Vagina (tissue), 2 donors: ENCODE results near the gene CDKN2B-AS1. TPM values are rescaled to one million over a fixed set of nuclear protein-coding genes. Genes with fewer than 3 reads are reported as not detected.
A peak's percentile ranks its signal among the peaks of the same experiment; 100 is the strongest.

Experiments used
- DNase-seq, 2 donors: peaks; one replicate each; pipeline ENCODE4 v3.0.0-alpha.2; 2017; ENCODE audit errors: extremely low spot score in 2 of 2
- H3K27ac ChIP-seq: fragments of 200-600 bp; sonication (generic); one replicate; pipeline ENCODE4 v1.5.1; 2019
- H3K27me3 ChIP-seq: fragments of 200-600 bp; sonication (generic); one replicate; pipeline ENCODE4 v1.5.1; 2019
- H3K36me3 ChIP-seq, 2 donors: fragments of 200-600 bp; sonication (generic); one replicate each; pipeline ENCODE4 v1.5.1; 2017 to 2019
- H3K4me1 ChIP-seq: fragments of 200-600 bp; sonication (generic); one replicate; pipeline ENCODE4 v1.5.1; 2019
- H3K4me3 ChIP-seq, 2 donors: fragments of 200-600 bp; sonication (generic); 1 replicate in 1 of 2; 2 replicates in 1 of 2; pipeline ENCODE4 v1.5.1; 2016 to 2019
- H3K9me3 ChIP-seq: fragments of 200-600 bp; sonication (generic); one replicate; pipeline ENCODE4 v1.5.1; 2019
- CTCF ChIP-seq, 3 experiments: fragments of 450-650 bp in 2 of 3; fragments of 200-600 bp in 1 of 3; sonication (generic) in 1 of 3; IDR thresholded peaks; one replicate each; pipeline ENCODE4 v1.5.1; 2017 to 2019; ENCODE audit warnings: antibody characterized with exemption in 3 of 3, mild to moderate bottlenecking in 2 of 3, moderate library complexity in 2 of 3
- POLR2A ChIP-seq, 2 donors: fragments of 450-650 bp; IDR thresholded peaks; one replicate each; pipeline ENCODE4 v1.6.1; 2017; ENCODE audit warnings: antibody characterized with exemption in 2 of 2, mild to moderate bottlenecking in 2 of 2, moderate library complexity in 2 of 2
- POLR2AphosphoS5 ChIP-seq, 2 donors: sonication (generic); formaldehyde crosslinking; IDR thresholded peaks; one replicate each; pipeline ENCODE4 v1.9.0; 2017; ENCODE audit warnings: antibody characterized with exemption in 2 of 2, mild to moderate bottlenecking in 2 of 2, low read depth in 1 of 2; ENCODE audit not compliant: insufficient read depth in 1 of 2
- intact Hi-C: fragments of 100-400 bp; cut with DNase I; formaldehyde crosslinking; loops from one replicate; pipeline ENCODE4 v1.15.1; 2023
- total RNA-seq: library from RNA; depleted of rRNA; stranded (reverse); fragments of >200 nt; gene quantifications from one replicate; pipeline ENCODE4 v1.2.3, GENCODE V29; 2016

CDKN2B-AS1 gene
- total RNA-seq, 1 donor from 2014 or later = 5.9 TPM

GRCh38 chr9:22157828-22158227, 163.2 kb downstream of the CDKN2B-AS1 start:
- DNase-seq = no peak
- H3K36me3 ChIP-seq = no peaks in the 10 kb centered on the region
- H3K4me3 ChIP-seq = no peak overlapping the region
- TF ChIP-seq POLR2A (IDR thresholded peaks at IDR 0.05) = no peak
- no peak for TF ChIP-seq CTCF (IDR thresholded peaks at IDR 0.05)
- no peak for TF ChIP-seq POLR2AphosphoS5 (IDR thresholded peaks at IDR 0.05; ENCODE audit: insufficient read depth in 1 of 2, low read depth in 1 of 2)
- H3K4me1 ChIP-seq = peaks cover 16% of the 10 kb centered on the region
- H3K9me3 ChIP-seq = no peaks in the 10 kb centered on the region
- intact Hi-C loops = no loop called here
- H3K27me3 ChIP-seq = no peaks in the 10 kb centered on the region
- H3K27ac ChIP-seq = no peak overlapping the region

- Histone ChIP-seq H3K36me3 (no peaks in the 10 kb centered on the region), H3K9me3 (no peaks in the 10 kb centered on the region), H3K4me1 (peaks cover 16% of the 10 kb centered on the region), H3K27ac (no peak overlapping the region), H3K27me3 (no peaks in the 10 kb centered on the region), H3K4me3 (no peak overlapping the region)
- intact Hi-C loops = no loop called here
- TF ChIP-seq POLR2A (IDR thresholded peaks at IDR 0.05) = no peak
- no peak for DNase-seq
Measured at GRCh38 chr9:22158271-22158670, 163.7 kb downstream of the CDKN2B-AS1 start.

GRCh38 chr9:22158927-22159346, 164.3 kb downstream of the CDKN2B-AS1 start:
- TF ChIP-seq POLR2AphosphoS5 (IDR thresholded peaks at IDR 0.05; ENCODE audit: insufficient read depth in 1 of 2, low read depth in 1 of 2) = peak in 1 of 2 donors; percentile 18
- TF ChIP-seq CTCF (IDR thresholded peaks at IDR 0.05) = no peak
- TF ChIP-seq POLR2A (IDR thresholded peaks at IDR 0.05) = no peak
- intact Hi-C loops = no loop called here
- H3K27me3 ChIP-seq = no peaks in the 10 kb centered on the region
- H3K4me1 ChIP-seq = peaks cover 16% of the 10 kb centered on the region
- H3K36me3 ChIP-seq = no peaks in the 10 kb centered on the region
- DNase-seq = no peak
- no peak overlapping the region for H3K4me3 ChIP-seq
- no peak overlapping the region for H3K27ac ChIP-seq
- no peaks in the 10 kb centered on the region for H3K9me3 ChIP-seq

- Histone ChIP-seq H3K36me3 (no peaks in the 10 kb centered on the region), H3K27ac (no peak overlapping the region), H3K27me3 (no peaks in the 10 kb centered on the region), H3K4me1 (peaks cover 16% of the 10 kb centered on the region), H3K4me3 (no peak overlapping the region), H3K9me3 (no peaks in the 10 kb centered on the region)
- intact Hi-C loops = no loop called here
- no peak for TF ChIP-seq POLR2A (IDR thresholded peaks at IDR 0.05)
- TF ChIP-seq POLR2AphosphoS5 (IDR thresholded peaks at IDR 0.05; ENCODE audit: insufficient read depth in 1 of 2, low read depth in 1 of 2) = no peak
- TF ChIP-seq CTCF (IDR thresholded peaks at IDR 0.05) = no peak
- DNase-seq = no peak
Measured at GRCh38 chr9:22159586-22159985, 165.0 kb downstream of the CDKN2B-AS1 start.

- DNase-seq = no peak
- intact Hi-C loops = no loop called here
- TF ChIP-seq POLR2A (IDR thresholded peaks at IDR 0.05) (no peak), POLR2AphosphoS5 (IDR thresholded peaks at IDR 0.05; ENCODE audit: insufficient read depth in 1 of 2, low read depth in 1 of 2) (no peak), CTCF (IDR thresholded peaks at IDR 0.05) (no peak)
- H3K36me3 ChIP-seq = no peaks in the 10 kb centered on the region
- no peaks in the 10 kb centered on the region for H3K9me3 ChIP-seq
- no peak overlapping the region for H3K27ac ChIP-seq
- H3K27me3 ChIP-seq = no peaks in the 10 kb centered on the region
- H3K4me3 ChIP-seq = no peak overlapping the region
- peaks cover 16% of the 10 kb centered on the region for H3K4me1 ChIP-seq
Measured at GRCh38 chr9:22160221-22160620, 165.6 kb downstream of the CDKN2B-AS1 start.

- no peaks in the 10 kb centered on the region for H3K36me3 ChIP-seq
- H3K4me3 ChIP-seq = no peak overlapping the region
- DNase-seq = no peak
- TF ChIP-seq CTCF (IDR thresholded peaks at IDR 0.05) (no peak), POLR2AphosphoS5 (IDR thresholded peaks at IDR 0.05; ENCODE audit: insufficient read depth in 1 of 2, low read depth in 1 of 2) (no peak), POLR2A (IDR thresholded peaks at IDR 0.05) (no peak)
- H3K9me3 ChIP-seq = no peaks in the 10 kb centered on the region
- H3K27me3 ChIP-seq = no peaks in the 10 kb centered on the region
- intact Hi-C loops = no loop called here
- H3K4me1 ChIP-seq = no peaks in the 10 kb centered on the region
- no peak overlapping the region for H3K27ac ChIP-seq
Measured at GRCh38 chr9:22165144-22165543, 170.6 kb downstream of the CDKN2B-AS1 start.
